ENCODE results near the gene SRR.

The SRR gene

DNA sequence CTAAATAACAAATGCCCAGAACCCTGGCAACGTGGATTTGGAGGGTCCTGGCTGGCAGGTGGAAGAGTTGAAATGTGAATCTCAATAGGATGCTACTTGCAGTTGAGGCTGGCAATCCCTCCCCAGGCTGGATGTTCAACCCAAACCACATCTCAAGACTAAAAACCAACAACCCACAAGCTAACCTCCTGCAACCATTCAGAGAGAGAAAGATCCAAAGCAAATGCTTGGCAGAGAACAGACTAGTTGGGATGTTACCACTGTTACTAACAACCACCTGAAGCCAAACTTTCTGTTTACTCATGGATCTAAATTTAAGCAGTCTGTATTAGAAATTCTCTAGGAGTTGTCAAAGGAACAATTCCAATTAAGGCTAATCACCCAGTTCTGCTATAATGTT lies 28.0 kb upstream of the SRR start:
- H3K27ac Mint-ChIP-seq, result peak overlapping the region; percentile 53
- no peaks in the 10 kb centered on the region for H3K9me3 Mint-ChIP-seq
- H3K27me3 Mint-ChIP-seq, result no peaks in the 10 kb centered on the region
- H3K4me3 Mint-ChIP-seq, result no peak overlapping the region
- peaks cover 54% of the 10 kb centered on the region for H3K36me3 Mint-ChIP-seq (ENCODE audit: low read depth)
- peaks cover 53% of the 10 kb centered on the region for H3K4me1 Mint-ChIP-seq (ENCODE audit: low read depth)

DNA sequence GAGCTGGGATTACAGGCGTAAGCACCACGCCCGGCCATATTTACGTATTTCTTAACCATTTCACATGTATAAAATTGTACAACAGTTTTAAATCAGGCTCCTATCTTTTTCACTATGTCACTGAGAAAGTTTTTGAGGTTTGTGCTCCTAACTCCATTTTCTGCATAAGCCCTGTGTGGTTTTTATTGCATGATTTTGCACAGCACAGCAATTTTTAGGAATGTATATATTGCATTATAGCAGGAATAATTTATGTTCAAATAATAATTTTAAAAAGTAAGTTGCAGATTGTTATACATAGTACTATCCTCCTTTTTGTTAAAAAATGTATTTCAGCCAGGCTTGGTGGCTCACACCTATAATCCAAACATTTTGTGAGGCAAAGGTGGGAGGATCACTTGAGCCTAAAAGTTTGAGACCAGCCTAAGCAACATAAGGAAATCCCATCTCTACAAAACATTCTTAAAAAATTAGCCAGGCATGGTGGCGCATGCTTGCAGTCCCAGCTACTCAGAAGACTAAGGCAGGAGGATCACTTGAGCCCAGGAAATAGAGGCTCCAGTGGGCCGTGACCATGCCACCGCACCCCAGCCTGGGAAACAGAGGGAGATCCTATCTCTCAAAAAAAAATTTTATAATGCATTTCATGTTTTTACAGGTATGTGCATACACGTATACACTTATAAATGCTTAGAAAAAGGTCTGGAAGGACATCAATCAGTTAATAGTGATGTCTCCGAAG lies 26.1 kb upstream of the SRR start:
- Mint-ChIP-seq H3K27me3 (no peaks in the 10 kb centered on the region), H3K9me3 (no peaks in the 10 kb centered on the region), H3K4me1 (ENCODE audit: low read depth) (peaks cover 51% of the 10 kb centered on the region), H3K36me3 (ENCODE audit: low read depth) (peaks cover 65% of the 10 kb centered on the region), H3K4me3 (no peak overlapping the region), H3K27ac (no peak overlapping the region)

DNA sequence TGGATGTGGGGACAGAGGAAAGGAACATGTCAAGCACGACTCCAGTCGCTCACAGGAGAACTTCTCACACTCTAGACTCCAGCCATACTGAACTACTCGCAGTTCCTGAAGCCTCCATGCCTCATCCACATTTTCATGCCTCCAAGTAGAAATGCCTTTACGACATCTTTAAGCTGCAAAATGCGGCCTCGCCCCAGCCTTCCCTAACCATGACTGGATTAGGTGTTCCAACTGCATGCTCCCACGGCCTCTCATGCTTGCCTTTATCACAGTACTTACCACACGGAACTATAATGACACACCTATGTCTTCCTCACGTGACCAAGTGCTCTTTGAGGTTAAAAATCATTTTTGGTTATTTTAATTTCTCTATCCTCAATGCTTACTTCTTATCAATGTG lies 24.0 kb upstream of the SRR start:
- Mint-ChIP-seq H3K27me3 (no peaks in the 10 kb centered on the region), H3K36me3 (ENCODE audit: low read depth) (peaks cover 67% of the 10 kb centered on the region), H3K27ac (peak overlapping the region; percentile 32), H3K9me3 (no peaks in the 10 kb centered on the region), H3K4me3 (no peak overlapping the region), H3K4me1 (ENCODE audit: low read depth) (peaks cover 41% of the 10 kb centered on the region)

DNA sequence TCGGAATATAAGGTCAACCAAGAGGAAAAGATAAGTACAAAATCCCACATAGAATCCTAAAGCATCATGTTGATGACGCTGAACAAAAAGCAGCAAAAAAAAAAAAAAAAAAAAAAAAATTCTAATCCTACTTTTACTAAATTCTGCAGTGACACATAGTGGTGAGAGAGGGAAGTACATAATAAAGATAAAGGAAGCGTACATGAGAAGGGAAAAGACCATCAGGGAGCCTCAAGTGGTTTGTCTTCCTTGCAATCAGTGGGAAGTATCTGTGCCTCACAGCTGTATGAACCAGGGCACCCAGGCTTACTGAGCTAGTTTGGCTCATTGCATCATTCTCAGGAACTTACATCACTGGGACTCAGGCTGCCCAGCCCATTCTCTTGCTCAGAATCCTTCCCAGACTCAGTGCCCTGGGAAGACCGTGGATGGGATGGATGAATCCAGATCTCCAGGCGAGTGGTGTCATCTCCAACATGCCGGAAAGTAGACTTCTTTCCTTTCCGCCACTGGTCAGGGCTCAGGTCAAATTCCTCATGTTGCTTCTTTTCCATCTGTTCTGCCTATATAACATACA lies 21.4 kb upstream of the SRR start:
- Mint-ChIP-seq H3K4me3 (no peak overlapping the region), H3K9me3 (no peaks in the 10 kb centered on the region), H3K4me1 (ENCODE audit: low read depth) (peaks cover 18% of the 10 kb centered on the region), H3K27ac (peak overlapping the region; percentile 33), H3K36me3 (ENCODE audit: low read depth) (peaks cover 60% of the 10 kb centered on the region), H3K27me3 (no peaks in the 10 kb centered on the region)

DNA sequence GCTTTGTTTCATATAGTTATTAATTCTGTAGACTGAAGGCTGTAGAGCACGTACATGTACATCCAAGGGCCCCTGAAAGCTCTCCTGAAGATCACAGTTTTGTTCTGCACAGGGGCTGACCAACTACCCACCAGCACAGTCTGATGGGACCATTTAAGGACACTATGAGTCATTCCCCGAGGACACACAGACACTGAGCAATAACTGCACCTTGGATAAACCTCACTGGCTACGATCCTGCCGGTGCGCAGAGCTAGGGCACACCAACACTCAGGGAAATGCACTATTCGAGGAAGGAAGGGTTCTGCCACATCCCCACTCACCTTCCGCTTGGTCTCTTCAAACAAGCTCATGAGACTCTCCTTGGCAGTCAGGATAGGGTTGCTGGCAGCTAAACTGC lies 20.4 kb upstream of the SRR start:
- Mint-ChIP-seq H3K27me3 (no peaks in the 10 kb centered on the region), H3K27ac (no peak overlapping the region), H3K9me3 (no peaks in the 10 kb centered on the region), H3K4me3 (no peak overlapping the region), H3K4me1 (ENCODE audit: low read depth) (peaks cover 17% of the 10 kb centered on the region), H3K36me3 (ENCODE audit: low read depth) (peaks cover 62% of the 10 kb centered on the region)

DNA sequence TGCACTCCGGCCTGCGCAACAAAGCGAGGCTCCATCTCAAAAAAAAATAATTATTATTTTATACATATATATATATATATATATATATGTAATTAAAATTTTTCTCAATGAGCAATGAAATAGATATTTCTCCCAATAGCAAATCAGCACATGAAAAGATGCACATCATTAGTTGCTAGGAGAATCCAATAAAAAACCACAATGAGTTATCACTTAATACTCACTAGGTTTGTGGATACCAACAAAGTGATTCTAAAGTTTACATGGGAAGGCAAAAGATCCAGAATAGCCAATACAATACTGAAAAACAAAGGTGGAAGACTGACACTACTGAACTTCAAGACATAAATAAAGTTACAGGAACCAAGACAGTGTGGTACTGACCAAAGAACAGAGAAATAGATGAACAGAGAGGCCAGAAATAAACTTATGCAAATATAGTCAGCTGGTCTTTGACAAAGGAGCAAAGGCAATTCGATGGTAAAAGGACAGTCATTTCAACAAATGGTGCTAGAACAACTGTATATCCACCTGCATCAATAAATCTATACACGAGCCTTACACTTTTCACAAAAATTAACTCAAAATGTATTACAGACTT lies 13.8 kb upstream of the SRR start:
- Mint-ChIP-seq H3K27me3 (no peaks in the 10 kb centered on the region), H3K4me3 (no peak overlapping the region), H3K27ac (no peak overlapping the region), H3K36me3 (ENCODE audit: low read depth) (peaks cover 50% of the 10 kb centered on the region), H3K4me1 (ENCODE audit: low read depth) (peaks cover 12% of the 10 kb centered on the region), H3K9me3 (no peaks in the 10 kb centered on the region)

DNA sequence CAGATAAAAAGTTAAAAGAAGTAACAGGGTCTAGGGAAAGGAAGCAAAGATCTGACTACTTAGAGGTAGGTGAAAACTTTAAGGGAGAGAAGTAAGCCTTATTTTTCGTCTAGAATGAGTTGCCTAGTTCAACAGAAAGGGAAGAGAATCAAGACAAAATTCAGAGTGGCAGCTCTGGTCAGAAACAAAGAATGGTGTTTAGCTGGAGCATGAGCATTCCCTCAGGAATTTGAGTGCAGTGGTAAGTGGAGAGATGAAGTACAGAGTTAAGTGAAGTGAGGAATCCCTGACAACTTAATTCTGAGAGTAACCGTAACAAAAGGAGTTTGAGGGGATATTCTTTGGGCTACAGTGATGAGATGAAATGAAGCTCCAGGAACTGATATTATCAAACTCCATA lies 11.7 kb upstream of the SRR start:
- Mint-ChIP-seq H3K27me3 (no peaks in the 10 kb centered on the region), H3K36me3 (ENCODE audit: low read depth) (peaks cover 62% of the 10 kb centered on the region), H3K27ac (peak overlapping the region; percentile 0), H3K9me3 (no peaks in the 10 kb centered on the region), H3K4me3 (no peak overlapping the region), H3K4me1 (ENCODE audit: low read depth) (peaks cover 33% of the 10 kb centered on the region)

DNA sequence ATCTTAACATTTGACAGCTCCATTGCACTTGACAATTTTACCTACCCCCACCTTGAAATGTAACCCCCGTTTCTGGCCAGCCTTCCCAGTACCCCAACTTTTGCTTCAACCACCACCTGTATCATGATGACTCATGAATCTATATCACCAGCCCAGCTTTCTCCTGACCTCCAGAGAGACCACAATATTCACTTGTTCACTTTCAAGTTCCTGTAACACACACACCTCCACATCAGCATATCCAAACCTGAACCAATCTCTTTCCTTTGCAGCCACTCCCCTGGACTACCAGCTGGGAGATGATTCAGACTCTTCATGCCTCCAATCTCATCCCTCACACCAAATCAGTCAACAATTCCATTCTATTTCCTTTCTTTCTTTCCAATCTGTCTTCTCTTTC lies 8.2 kb upstream of the SRR start:
- peaks cover 71% of the 10 kb centered on the region for H3K36me3 Mint-ChIP-seq (ENCODE audit: low read depth)
- H3K27me3 Mint-ChIP-seq, result no peaks in the 10 kb centered on the region
- peaks cover 52% of the 10 kb centered on the region for H3K4me1 Mint-ChIP-seq (ENCODE audit: low read depth)
- H3K27ac Mint-ChIP-seq, result peak overlapping the region; percentile 13
- H3K4me3 Mint-ChIP-seq, result no peak overlapping the region
- no peaks in the 10 kb centered on the region for H3K9me3 Mint-ChIP-seq

DNA sequence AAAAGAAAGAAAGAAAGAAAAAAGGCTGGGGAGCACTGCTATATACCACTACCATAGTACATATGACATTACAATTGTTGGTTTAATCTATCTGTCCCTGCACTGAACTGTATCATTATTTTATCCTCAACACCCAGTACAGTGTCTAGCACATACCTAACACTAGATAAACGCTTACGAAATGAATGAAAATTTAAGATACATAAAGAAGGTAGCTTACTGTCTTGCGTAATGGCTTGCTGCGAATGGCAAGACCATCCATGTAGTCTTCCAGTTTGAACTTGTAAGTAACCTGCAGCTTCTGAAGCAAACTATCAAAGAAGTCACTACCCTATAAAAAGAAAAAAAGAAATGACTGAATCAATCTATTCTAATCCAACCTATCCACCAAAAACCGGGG lies 6.7 kb upstream of the SRR start:
- H3K27ac Mint-ChIP-seq, result no peak overlapping the region
- H3K27me3 Mint-ChIP-seq, result no peaks in the 10 kb centered on the region
- H3K9me3 Mint-ChIP-seq, result no peaks in the 10 kb centered on the region
- H3K36me3 Mint-ChIP-seq (ENCODE audit: low read depth), result peaks cover 58% of the 10 kb centered on the region
- peaks cover 65% of the 10 kb centered on the region for H3K4me1 Mint-ChIP-seq (ENCODE audit: low read depth)
- no peak overlapping the region for H3K4me3 Mint-ChIP-seq

DNA sequence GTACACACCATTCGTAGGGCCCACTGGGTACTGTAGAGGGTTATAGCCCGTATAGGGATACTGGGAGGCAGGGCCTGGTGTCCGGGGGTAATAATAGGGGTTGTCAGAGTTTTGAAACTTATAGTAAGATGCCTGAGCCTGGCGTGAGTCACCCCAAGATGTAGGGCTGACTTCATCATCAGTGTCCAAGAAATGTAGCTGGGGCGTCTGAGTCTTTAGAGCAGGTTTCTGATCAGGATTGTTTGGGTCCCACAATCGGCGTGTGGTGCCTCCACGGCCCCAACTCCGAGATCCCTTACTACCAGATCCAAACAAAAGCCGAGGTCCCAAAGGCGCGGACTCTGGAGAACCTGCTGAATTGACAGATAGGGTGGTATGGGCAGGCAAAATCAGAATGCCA lies 4.6 kb upstream of the SRR start:
- peaks cover 49% of the 10 kb centered on the region for H3K36me3 Mint-ChIP-seq (ENCODE audit: low read depth)
- H3K4me3 Mint-ChIP-seq, result no peak overlapping the region
- no peaks in the 10 kb centered on the region for H3K27me3 Mint-ChIP-seq
- H3K27ac Mint-ChIP-seq, result no peak overlapping the region
- H3K9me3 Mint-ChIP-seq, result no peaks in the 10 kb centered on the region
- peaks cover 66% of the 10 kb centered on the region for H3K4me1 Mint-ChIP-seq (ENCODE audit: low read depth)

DNA sequence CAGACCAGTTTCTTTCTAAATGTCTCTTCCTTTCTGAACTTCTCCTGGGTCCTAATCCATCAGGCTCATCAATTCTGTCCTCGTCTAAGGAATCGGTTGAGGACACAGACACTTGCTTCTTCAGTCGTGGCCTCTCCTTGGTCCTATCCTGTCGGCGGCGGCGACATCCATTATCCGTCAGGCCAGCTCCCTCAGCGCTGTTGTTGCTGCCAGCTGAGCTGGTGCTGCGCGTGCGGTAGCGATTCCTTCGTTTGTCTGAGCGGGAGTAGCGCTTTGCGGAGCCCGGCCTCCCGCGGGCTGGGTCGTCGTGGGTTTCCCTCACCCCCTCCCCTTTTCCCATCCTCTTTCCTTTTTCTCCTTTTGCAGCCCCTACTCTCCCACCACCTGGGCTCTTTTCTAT lies 4.0 kb upstream of the SRR start:
- H3K27ac Mint-ChIP-seq, result no peak overlapping the region
- no peaks in the 10 kb centered on the region for H3K27me3 Mint-ChIP-seq
- no peaks in the 10 kb centered on the region for H3K9me3 Mint-ChIP-seq
- H3K36me3 Mint-ChIP-seq (ENCODE audit: low read depth), result peaks cover 46% of the 10 kb centered on the region
- peaks cover 62% of the 10 kb centered on the region for H3K4me1 Mint-ChIP-seq (ENCODE audit: low read depth)
- no peak overlapping the region for H3K4me3 Mint-ChIP-seq

DNA sequence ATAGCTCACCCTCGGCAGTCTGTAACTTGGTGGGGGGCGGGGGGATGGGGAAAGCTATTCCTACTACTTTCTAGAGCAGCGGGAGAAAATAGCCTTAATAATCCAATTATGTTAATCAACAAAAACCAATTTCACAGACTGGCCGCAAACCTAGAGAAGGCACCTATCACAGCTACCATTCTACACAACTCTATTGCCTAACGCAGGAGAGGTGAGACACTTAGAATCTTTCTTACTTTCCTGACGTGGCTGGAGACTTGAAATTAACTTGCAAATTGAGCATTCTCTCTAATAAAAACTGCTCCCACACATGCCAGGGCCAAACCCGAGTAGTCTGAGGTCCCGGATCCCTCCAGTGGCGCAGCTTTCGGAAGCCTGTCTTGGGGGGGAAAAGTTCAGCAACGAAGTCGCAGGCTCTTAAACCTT lies 959 bp upstream of the SRR start:
- H3K4me1 Mint-ChIP-seq (ENCODE audit: low read depth), result peaks cover 53% of the 10 kb centered on the region
- peak overlapping the region; percentile 52 for H3K27ac Mint-ChIP-seq
- H3K9me3 Mint-ChIP-seq, result no peaks in the 10 kb centered on the region
- peak overlapping the region; percentile 91 for H3K4me3 Mint-ChIP-seq
- peaks cover 25% of the 10 kb centered on the region for H3K36me3 Mint-ChIP-seq (ENCODE audit: low read depth)
- H3K27me3 Mint-ChIP-seq, result no peaks in the 10 kb centered on the region

DNA sequence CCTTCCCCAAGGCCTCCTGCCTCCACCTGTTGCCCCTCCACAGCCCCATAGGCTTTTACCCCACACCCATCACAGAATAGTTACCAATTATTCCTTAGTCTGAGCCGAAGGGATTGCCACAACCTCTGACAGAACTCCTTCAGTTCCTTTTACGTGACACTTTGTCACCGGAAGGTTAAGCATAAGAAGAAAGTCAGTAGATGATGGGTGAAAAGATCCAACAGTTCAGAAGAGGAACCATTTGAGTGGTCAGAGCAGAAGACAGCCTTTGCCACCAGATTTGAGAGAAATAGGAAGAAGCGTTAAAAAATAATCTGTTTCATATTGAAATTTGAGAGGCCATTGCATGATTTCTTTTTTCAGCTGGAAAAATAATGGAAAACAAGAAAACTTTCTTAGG lies 1.2 kb downstream of the SRR start:
- Mint-ChIP-seq H3K9me3 (no peaks in the 10 kb centered on the region), H3K4me3 (peak overlapping the region; percentile 91), H3K27me3 (no peaks in the 10 kb centered on the region), H3K36me3 (ENCODE audit: low read depth) (peaks cover 19% of the 10 kb centered on the region), H3K27ac (peak overlapping the region; percentile 76), H3K4me1 (ENCODE audit: low read depth) (peaks cover 46% of the 10 kb centered on the region)

DNA sequence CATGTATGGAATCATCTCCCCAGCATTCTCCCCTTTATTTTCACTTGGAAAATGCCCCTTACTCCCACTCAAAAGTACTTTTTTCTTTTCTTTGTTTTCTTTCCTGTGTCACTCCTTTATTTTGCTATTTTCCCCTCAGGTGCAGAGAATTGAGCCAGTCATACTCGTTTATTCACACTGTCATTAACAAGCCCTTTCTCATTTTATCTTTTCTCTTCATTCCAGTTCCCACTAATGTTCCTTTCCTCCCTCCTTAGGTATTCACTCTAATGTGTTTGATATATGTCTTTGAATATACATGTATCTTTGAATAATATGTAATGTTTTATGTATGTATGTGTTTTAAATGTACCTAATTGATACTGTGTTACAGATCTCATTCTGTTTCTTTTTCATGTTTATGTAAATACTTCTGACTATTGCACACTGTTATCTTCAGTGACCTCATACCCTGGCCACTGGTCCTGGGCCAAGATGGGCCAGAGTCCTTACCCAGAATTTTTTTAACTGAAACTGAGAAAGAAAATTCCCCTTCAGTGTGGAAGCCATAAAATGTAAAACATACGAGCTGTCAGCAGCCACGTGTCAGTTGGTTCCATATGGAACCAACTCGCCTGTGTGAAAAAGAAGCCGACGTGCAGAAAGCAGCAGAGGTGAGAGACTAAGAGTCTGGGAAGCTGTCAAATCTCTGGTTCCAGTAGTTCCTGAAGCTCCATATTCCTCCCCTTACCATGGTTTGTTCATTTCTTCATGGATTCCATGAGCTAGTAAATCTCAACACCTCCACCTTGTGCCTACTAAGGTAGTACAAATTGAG lies 5.8 kb downstream of the SRR start:
- no peaks in the 10 kb centered on the region for H3K9me3 Mint-ChIP-seq
- H3K4me1 Mint-ChIP-seq (ENCODE audit: low read depth), result peaks cover 22% of the 10 kb centered on the region
- no peaks in the 10 kb centered on the region for H3K27me3 Mint-ChIP-seq
- H3K36me3 Mint-ChIP-seq (ENCODE audit: low read depth), result peaks cover 13% of the 10 kb centered on the region
- no peak overlapping the region for H3K4me3 Mint-ChIP-seq
- no peak overlapping the region for H3K27ac Mint-ChIP-seq

DNA sequence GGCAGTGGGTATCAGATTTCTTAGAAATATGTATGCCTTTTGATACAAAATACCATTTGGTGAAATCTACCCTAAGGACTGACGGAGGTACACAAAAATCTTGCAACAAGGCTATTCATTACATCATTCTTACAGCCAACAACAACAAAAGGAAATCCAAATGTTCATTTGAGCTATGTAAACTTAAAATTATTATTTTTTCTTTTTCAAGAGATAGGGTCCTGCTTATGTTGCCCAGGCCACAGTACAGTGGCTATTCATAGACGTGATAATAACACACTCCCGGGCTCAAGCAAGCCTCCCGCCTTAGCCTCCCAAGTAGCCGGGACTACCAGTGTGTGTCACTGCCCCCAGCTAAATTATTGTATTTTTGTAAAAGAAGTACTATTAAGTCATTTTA lies 9.0 kb downstream of the SRR start:
- Mint-ChIP-seq H3K36me3 (ENCODE audit: low read depth) (peaks cover 5% of the 10 kb centered on the region), H3K4me1 (ENCODE audit: low read depth) (no peaks in the 10 kb centered on the region), H3K27me3 (no peaks in the 10 kb centered on the region), H3K27ac (no peak overlapping the region), H3K9me3 (no peaks in the 10 kb centered on the region), H3K4me3 (no peak overlapping the region)

Data from stimulated activated naive CD8-positive, alpha-beta T cell treated with anti-CD3 and anti-CD28 coated beads, Interleukin-15, Interleukin-2, amounts not matched to agents 100 ng/mL and 50 ng/mL, for 24 hours (primary cell).